Fibroblast of lung (primary cell): ENCODE data around the gene YIF1A.

Source experiments
- CTCF ChIP-seq, 2 donors: IDR thresholded peaks in 1 of 2; conservative IDR thresholded peaks in 1 of 2; 1 replicate in 1 of 2; 2 replicates in 1 of 2; pipeline ENCODE4 v1.5.1; 2011 to 2012; ENCODE audit warnings: low read length in 2 of 2, control low read depth in 1 of 2, inconsistent platforms in 1 of 2, low read depth in 1 of 2, mild to moderate bottlenecking in 1 of 2
- EZH2 ChIP-seq: IDR thresholded peaks from 2 replicates; pipeline ENCODE4 v1.5.1; 2012; ENCODE audit warnings: low read length, control low read depth, mild to moderate bottlenecking; ENCODE audit errors: missing control alignments

- TF ChIP-seq CTCF (conservative IDR thresholded peaks at IDR 0.05 in 1 of 2, IDR thresholded peaks at IDR 0.05 in 1 of 2; ENCODE audit: low read depth in 1 of 2, low read length in 2 of 2) = no peak
- TF ChIP-seq EZH2 = no peak
Observed at GRCh38 chr11:66321606-66322005, 32.7 kb upstream of the YIF1A start.
